GM20000 (cell line): ENCODE measurements around the gene ZSCAN22.
A peak's percentile ranks its signal among the peaks of the same experiment; 100 is the strongest.
"Not testable (repeated sequence)": the region's sequence is repeated elsewhere in the genome, so short reads cannot be mapped to it uniquely, and the experiment has no call there.

Experiments used
- DNase-seq: peaks from one replicate; pipeline ENCODE4 v3.0.0; 2012; ENCODE audit warnings: low spot score
- CTCF ChIP-seq: IDR thresholded peaks from 2 replicates; pipeline ENCODE4 v1.5.1; 2012; ENCODE audit warnings: mild to moderate bottlenecking, control low read depth; ENCODE audit errors: extremely low read depth, missing control alignments

Gene ZSCAN22

GRCh38 chr19:58368561-58369360 is 42.0 kb downstream of the ZSCAN22 start:
- no peak for TF ChIP-seq CTCF
- DNase-seq: no peak

- TF ChIP-seq CTCF: no peak
These were observed 45.7 kb downstream of the ZSCAN22 start for GRCh38 chr19:58372311-58373133.

GRCh38 chr19:58374200-58374599 is 47.4 kb downstream of the ZSCAN22 start:
- TF ChIP-seq CTCF: no peak
- no peak for DNase-seq

More at GRCh38 chr19:58372311-58373133, 45.7 kb downstream of the ZSCAN22 start:
- DNase-seq: no peak

- not testable (repeated sequence) for DNase-seq
These were observed 49.9 kb downstream of the ZSCAN22 start for GRCh38 chr19:58376724-58377123.

- no peak for DNase-seq
- TF ChIP-seq CTCF: no peak
These were observed 52.5 kb downstream of the ZSCAN22 start for GRCh38 chr19:58379246-58379645.

GRCh38 chr19:58380037-58380661 is 53.4 kb downstream of the ZSCAN22 start:
- no peak for TF ChIP-seq CTCF
- DNase-seq: no peak

- no peak for TF ChIP-seq CTCF
These were observed 54.1 kb downstream of the ZSCAN22 start, which contains the start of gene ZNF837 for GRCh38 chr19:58380662-58381459. Gene ZNF837, minus strand, starts transcription at chr19:58381030. Its CDS starts 11,698 bp downstream, at chr19:58369332.

More at GRCh38 chr19:58380662-58381459, 54.1 kb downstream of the ZSCAN22 start, which contains the start of gene ZNF837:
- peak; percentile 97 for DNase-seq
